T-helper 1 cell (primary cell): ENCODE results near the gene APEH.

ENCODE experiments used
- DNase-seq, 5 donors: peaks; one replicate each; pipeline ENCODE4 v3.0.0-alpha.2; 2012 to 2020

Gene APEH

DNA sequence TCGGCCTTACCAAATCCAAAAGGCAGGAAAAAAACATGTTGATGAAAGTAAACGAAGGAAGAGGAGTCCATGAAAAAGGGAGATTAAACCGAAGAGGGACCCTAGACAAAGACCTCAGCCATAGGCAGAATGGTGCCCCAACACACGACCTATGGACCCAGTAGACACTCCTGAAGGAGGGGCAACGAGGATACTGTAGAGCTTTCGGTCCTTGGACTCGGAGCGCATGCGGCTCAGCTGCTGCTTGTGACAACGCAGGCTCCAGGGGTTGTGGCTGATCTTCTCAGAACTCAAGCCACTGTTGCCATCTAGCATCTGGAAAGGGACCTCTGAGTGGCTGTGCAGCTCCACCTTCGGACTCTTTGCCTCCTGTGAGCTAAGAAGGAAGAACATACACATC, 58.4 kb downstream of the APEH start:
- DNase-seq = no peak

DNA sequence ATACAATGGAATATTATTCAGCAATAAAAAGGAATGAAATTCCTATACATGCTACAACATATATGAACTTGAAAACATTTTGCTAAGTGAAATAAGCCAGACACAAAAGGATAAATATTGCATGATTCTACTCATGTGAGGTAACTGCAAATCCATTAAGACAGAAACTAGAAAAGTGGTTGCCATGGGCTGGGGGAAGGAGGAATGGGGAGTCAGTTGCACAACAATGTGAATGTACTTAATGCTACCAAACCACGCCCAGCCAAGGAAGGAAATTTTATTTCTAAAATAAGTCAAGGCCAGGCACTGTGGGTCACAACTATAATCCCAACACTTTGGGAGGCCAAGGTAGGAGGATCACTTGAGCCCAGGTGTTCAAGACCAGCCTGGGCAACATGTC, 59.4 kb downstream of the APEH start:
- DNase-seq = no peak
